GM18907 (cell line): ENCODE data around the gene WDR62.
A peak's percentile ranks its signal among the peaks of the same experiment; 100 is the strongest.
"Not testable (repeated sequence)": the region's sequence is repeated elsewhere in the genome, so short reads cannot be mapped to it uniquely, and the experiment has no call there.

Experiments used
- ATAC-seq: cut with Tn5 transposase; IDR thresholded peaks from one replicate; pipeline ENCODE4 v1.9.1; 2021; ENCODE audit warnings: mild to moderate bottlenecking, moderate library complexity; ENCODE audit not compliant: unreplicated experiment

Gene WDR62

GRCh38 chr19:36032251-36033104, 22.2 kb upstream of the WDR62 start, which contains the start of gene CLIP3:
Gene CLIP3 (minus strand): TSS chr19:36032873. CDS start chr19:36032357, 516 bp downstream.
- no peak for ATAC-seq

- no peak for ATAC-seq
These were observed 14.2 kb upstream of the WDR62 start for GRCh38 chr19:36040495-36040894.

- ATAC-seq, result not testable (repeated sequence)
These were observed 13.6 kb upstream of the WDR62 start for GRCh38 chr19:36041092-36041491.

GRCh38 chr19:36041831-36042230, 12.9 kb upstream of the WDR62 start:
- no peak for ATAC-seq

- no peak for ATAC-seq
These were observed 10.7 kb upstream of the WDR62 start for GRCh38 chr19:36043952-36044351.

GRCh38 chr19:36046443-36047050, 8.2 kb upstream of the WDR62 start:
- ATAC-seq, result no peak

- ATAC-seq, result no peak
These were observed 6.9 kb upstream of the WDR62 start for GRCh38 chr19:36047835-36048234.

- no peak for ATAC-seq
These were observed 5.5 kb upstream of the WDR62 start for GRCh38 chr19:36049080-36049698.

GRCh38 chr19:36051236-36051635, 3.5 kb upstream of the WDR62 start:
- no peak for ATAC-seq

- ATAC-seq, result no peak
These were observed 3.1 kb upstream of the WDR62 start for GRCh38 chr19:36051637-36052036.

- ATAC-seq, result peak; percentile 85
These were observed 471 bp upstream of the WDR62 start, which contains the start of gene THAP8 for GRCh38 chr19:36054119-36054732. Gene THAP8 (minus strand): TSS chr19:36054285. CDS start chr19:36054217, 68 bp downstream.

GRCh38 chr19:36058481-36059179, 3.9 kb downstream of the WDR62 start:
- no peak for ATAC-seq

GRCh38 chr19:36059180-36059910, 4.6 kb downstream of the WDR62 start:
- ATAC-seq, result no peak

GRCh38 chr19:36060430-36060829, 5.7 kb downstream of the WDR62 start:
- ATAC-seq, result no peak

- no peak for ATAC-seq
These were observed 6.7 kb downstream of the WDR62 start for GRCh38 chr19:36061367-36061766.

GRCh38 chr19:36064826-36065225, 10.1 kb downstream of the WDR62 start:
- no peak for ATAC-seq

GRCh38 chr19:36067681-36068080, 13.0 kb downstream of the WDR62 start:
- no peak for ATAC-seq

GRCh38 chr19:36068810-36069499, 14.3 kb downstream of the WDR62 start:
- not testable (repeated sequence) for ATAC-seq

- no peak for ATAC-seq
These were observed 17.4 kb downstream of the WDR62 start for GRCh38 chr19:36072081-36072480.
